Endothelial cell of umbilical vein (primary cell): Measurements from ENCODE around the gene PLCH1. TPM values are rescaled to one million over a fixed set of nuclear protein-coding genes. Genes with fewer than 3 reads are reported as not detected.

ENCODE experiments used
- BruUV-seq: library from RNA; stranded (reverse); fragments of 400-500 nt; replicated peaks from 2 replicates; lab custom pipeline; 2021; lab: Mats Ljungman, UMichigan
- CTCF ChIA-PET: fragments of 300-600, 350-600 bp; sonication (Branson Sonifier 250); formaldehyde crosslinking; loops from one replicate; lab custom pipeline; 2021; ENCODE audit warnings: antibody characterized with exemption, inconsistent platforms; lab: Charles Lee
- POLR2A ChIA-PET: fragments of 300-600, 350-600 bp; sonication (Branson Sonifier 250); formaldehyde crosslinking; loops from one replicate; lab custom pipeline; 2021; ENCODE audit warnings: antibody characterized with exemption, inconsistent platforms; lab: Charles Lee
- DNase-seq: peaks from one replicate; pipeline ENCODE4 v3.0.0-alpha.2; 2011; ENCODE audit warnings: low read depth, low spot score
- FAIRE-seq: peaks from 2 replicates; lab custom pipeline; 2011; peaks lifted over from hg19 to GRCh38; lab: Jason Lieb, UNC
- H2AFZ ChIP-seq: 2 replicates; pipeline ENCODE4 v1.6.0; 2012; ENCODE audit warnings: low read depth, low read length, control low read depth, inconsistent platforms
- H3K27ac ChIP-seq: 2 replicates; pipeline ENCODE4 v1.5.1; 2011; ENCODE audit warnings: low read depth, mild to moderate bottlenecking, control low read depth, low read length, moderate library complexity; ENCODE audit not compliant: insufficient read depth
- H3K27me3 ChIP-seq, 2 experiments: 2 replicates each; pipeline versions ENCODE4 v1.6.0 to v1.6.1; 2011; ENCODE audit warnings: low read length in 2 of 2, mixed read lengths in 1 of 2; ENCODE audit not compliant: control insufficient read depth in 2 of 2, insufficient read depth in 2 of 2
- H3K36me3 ChIP-seq, 2 experiments: 2 replicates in 1 of 2; 3 replicates in 1 of 2; pipeline ENCODE4 v1.5.1; 2011; ENCODE audit warnings: low read length in 2 of 2, mild to moderate bottlenecking in 1 of 2, moderate library complexity in 1 of 2; ENCODE audit not compliant: control insufficient read depth in 2 of 2, insufficient read depth in 2 of 2; ENCODE audit errors: extremely low read depth in 1 of 2
- H3K4me1 ChIP-seq: 3 replicates; pipeline ENCODE4 v1.5.1; 2011; ENCODE audit warnings: mild to moderate bottlenecking, low read length; ENCODE audit not compliant: control insufficient read depth, insufficient read depth; ENCODE audit errors: extremely low read depth
- H3K4me2 ChIP-seq: 2 replicates; pipeline ENCODE4 v1.6.1; 2011; ENCODE audit warnings: low read length, control low read depth, mixed read lengths; ENCODE audit not compliant: insufficient read depth
- H3K4me3 ChIP-seq, 3 experiments: fragments of 200-600 bp in 1 of 3; sonication (generic), shearing (Covaris generic) in 1 of 3; replicated peaks in 1 of 3; 2 replicates each; pipeline ENCODE4 v1.5.1; 2011 to 2016; ENCODE audit warnings: control low read depth in 3 of 3, low read length in 3 of 3, mild to moderate bottlenecking in 2 of 3, inconsistent platforms in 1 of 3, low read depth in 1 of 3, moderate library complexity in 1 of 3; ENCODE audit not compliant: insufficient read depth in 1 of 3
- H3K79me2 ChIP-seq: 2 replicates; pipeline ENCODE4 v1.6.0; 2012; ENCODE audit warnings: low read length, inconsistent platforms; ENCODE audit not compliant: control insufficient read depth, insufficient read depth
- H3K9ac ChIP-seq: replicated peaks from 2 replicates; pipeline ENCODE3; 2011; ENCODE audit warnings: low read length, control low read depth; ENCODE audit not compliant: insufficient read depth; ENCODE audit errors: extremely low read depth
- H3K9me1 ChIP-seq: replicated peaks from 3 replicates; pipeline ENCODE4 v1.6.0; 2011; ENCODE audit warnings: mild to moderate bottlenecking, low read length; ENCODE audit not compliant: control insufficient read depth, insufficient read depth; ENCODE audit errors: extremely low read depth
- H3K9me3 ChIP-seq: replicated peaks from 2 replicates; pipeline ENCODE4 v1.5.1; 2012; ENCODE audit warnings: low read length, inconsistent platforms; ENCODE audit not compliant: control insufficient read depth, insufficient read depth
- H4K20me1 ChIP-seq: replicated peaks from 2 replicates; pipeline ENCODE3; 2011; ENCODE audit warnings: mild to moderate bottlenecking, low read length; ENCODE audit not compliant: control insufficient read depth, insufficient read depth; ENCODE audit errors: extremely low read depth
- CTCF ChIP-seq, 2 donors: IDR thresholded peaks; 1 replicate in 1 of 2; 2 replicates in 1 of 2; pipeline ENCODE4 v1.5.1; 2011; ENCODE audit warnings: low read length in 2 of 2, mild to moderate bottlenecking in 2 of 2, moderate library complexity in 2 of 2, control low read depth in 1 of 2, inconsistent platforms in 1 of 2, low read depth in 1 of 2; ENCODE audit not compliant: insufficient read depth in 1 of 2; ENCODE audit errors: extremely low read depth in 1 of 2
- EZH2 ChIP-seq: IDR thresholded peaks from 2 replicates; pipeline ENCODE4 v1.6.1; 2012; ENCODE audit warnings: borderline replicate concordance, low read depth, mild to moderate bottlenecking, moderate library complexity, low read length, inconsistent platforms; ENCODE audit not compliant: severe bottlenecking
- FOS ChIP-seq: IDR thresholded peaks from 2 replicates; pipeline ENCODE4 v1.6.1; 2011; ENCODE audit warnings: mild to moderate bottlenecking, low read length, moderate library complexity, borderline replicate concordance; ENCODE audit not compliant: insufficient read depth
- GATA2 ChIP-seq: IDR thresholded peaks from 2 replicates; pipeline ENCODE4 v1.7.0; 2011; ENCODE audit warnings: low read depth, mild to moderate bottlenecking, moderate library complexity, mixed read lengths, low read length; ENCODE audit not compliant: insufficient read length, insufficient read depth
- JUN ChIP-seq: IDR thresholded peaks from 2 replicates; pipeline ENCODE4 v1.6.1; 2011; ENCODE audit warnings: borderline replicate concordance, low read depth; ENCODE audit not compliant: insufficient read length, insufficient read depth
- MAX ChIP-seq: IDR thresholded peaks from 2 replicates; pipeline ENCODE4 v1.6.1; 2011; ENCODE audit not compliant: insufficient read depth, insufficient read length
- MYC ChIP-seq: IDR thresholded peaks from one replicate; pipeline ENCODE4 v1.6.1; 2011; ENCODE audit warnings: mild to moderate bottlenecking, low read depth, low read length
- POLR2A ChIP-seq: IDR thresholded peaks from 2 replicates; pipeline ENCODE4 v1.6.1; 2012; ENCODE audit warnings: low read depth, mild to moderate bottlenecking, control low read depth, low read length
- POLR2AphosphoS5 ChIP-seq: IDR thresholded peaks from 2 replicates; pipeline ENCODE4 v1.6.1; 2012; ENCODE audit warnings: low read depth, mild to moderate bottlenecking, control low read depth, low read length, moderate library complexity; ENCODE audit not compliant: insufficient read depth
- dilution Hi-C: fragments of 300-500 bp; cut with MboI; formaldehyde crosslinking; loops from one replicate; pipeline ENCODE4 v1.15.0; 2019; ENCODE audit warnings: low sequenced_read_pairs; ENCODE audit not compliant: extremely low pct_ligation_motif_present
- intact Hi-C: fragments of 100-400 bp; cut with micrococcal nuclease; formaldehyde crosslinking; loops from one replicate; pipeline ENCODE4 v1.10.0; 2022
- polyA plus RNA-seq, 4 experiments: library from polyadenylated mRNA; depleted of rRNA in 3 of 4; stranded (reverse) in 3 of 4; unstranded in 1 of 4; fragments of >200 nt; gene quantifications; 2 replicates each; pipeline versions ENCODE4 v1.2.1 to v1.2.3, GENCODE V29; 2011 to 2012; ENCODE audit warnings: missing spikeins in 1 of 4
- total RNA-seq: library from RNA; stranded (reverse); gene quantifications from 2 replicates; pipeline ENCODE4 v1.2.3, GENCODE V29; 2021

Gene PLCH1
- total and polyA plus RNA-seq, 2 donors (not counting 3 experiments of a cell fraction or from before 2014, with no cell fraction given): 0.03 TPM; not detected in 1

- ChIA-PET CTCF (no interaction called here), POLR2A (no interaction called here)
- BruUV-seq: no TSS peak
- Histone ChIP-seq H3K27me3 (no peaks in the 10 kb centered on the region), H3K4me1 (no peaks in the 10 kb centered on the region), H3K4me2 (no peak overlapping the region), H3K9me1 (no peaks in the 10 kb centered on the region), H3K9ac (no peak overlapping the region), H3K36me3 (no peaks in the 10 kb centered on the region), H3K4me3 (no peak overlapping the region), H3K79me2 (no peaks in the 10 kb centered on the region), H3K27ac (no peak overlapping the region), H4K20me1 (no peaks in the 10 kb centered on the region), H3K9me3 (peaks cover 3% of the 10 kb centered on the region), H2AFZ (no peak overlapping the region)
- TF ChIP-seq EZH2 (no peak), POLR2A (no peak), FOS (no peak), MAX (no peak), CTCF (IDR thresholded peaks at IDR 0.05; ENCODE audit: extremely low read depth in 1 of 2, insufficient read depth in 1 of 2, low read depth in 1 of 2, low read length in 2 of 2) (no peak), GATA2 (no peak), MYC (no peak), JUN (no peak), POLR2AphosphoS5 (no peak)
- intact Hi-C loops (no loop called here), dilution Hi-C loops (no loop called here)
- FAIRE-seq: no peak
- DNase-seq: no peak
Measured at GRCh38 chr3:155535098-155535497, 209.8 kb downstream of the PLCH1 start.
